ENCODE data around the gene GJA3. TPM values are rescaled to one million over a fixed set of nuclear protein-coding genes. Genes with fewer than 3 reads are reported as not detected.

GJA3 gene
- total RNA-seq, 4 donors from 2014 or later = not detected

GRCh38 chr13:20173116-20173746 is 12.4 kb upstream of the GJA3 start:
- DNase-seq (no peak), ATAC-seq (no peak)
- no peaks in the 10 kb centered on the region for H3K36me3 ChIP-seq
- intact Hi-C loops (cut with DNase I; ENCODE audit: low total_unique reads) = no loop called here
- H3K27ac ChIP-seq = no peak overlapping the region
- no peak overlapping the region for H3K4me3 ChIP-seq
- peaks cover 9 to 32% (median 26%) of the 10 kb centered on the region in 3 donors for H3K27me3 ChIP-seq
- TF ChIP-seq CTCF (IDR thresholded peaks at IDR 0.05 in 4 of 5, conservative IDR thresholded peaks at IDR 0.05 in 1 of 5) (no peak), POLR2A (IDR thresholded peaks at IDR 0.05) (no peak)
- H3K9me3 ChIP-seq = no peaks in the 10 kb centered on the region
- in situ Hi-C loops (cut with MboI; ENCODE audit: low sequenced_read_pairs in 4 of 4) = loop anchor here in 1 of 4 donors (25.0 kb wide), 1 partner anchor 186 kb away; no protein-coding TSS in a partner anchor
- H3K4me1 ChIP-seq = no peaks in the 10 kb centered on the region

DNA sequence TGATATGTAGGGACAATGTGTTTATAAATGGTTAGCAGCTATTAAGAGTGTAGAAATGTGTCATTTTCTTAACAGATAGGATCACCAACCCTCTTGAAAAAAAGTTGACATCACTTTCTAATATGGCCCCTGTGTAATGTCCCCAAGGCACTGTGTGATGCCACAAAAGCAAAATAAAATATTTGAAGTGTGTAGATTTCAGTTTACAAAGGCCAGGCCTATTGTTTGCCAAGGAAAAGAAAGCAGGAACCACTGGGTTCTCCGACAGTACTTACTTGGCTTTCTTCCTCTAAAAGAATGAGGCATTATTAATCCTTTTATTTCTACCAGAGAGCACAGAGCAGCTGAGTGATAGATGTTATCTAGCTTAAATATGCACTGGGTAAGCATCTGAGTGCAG is 10.5 kb upstream of the GJA3 start:
- no peak overlapping the region for H3K4me3 ChIP-seq
- H3K4me1 ChIP-seq = no peaks in the 10 kb centered on the region
- H3K27me3 ChIP-seq = peaks cover 0 to 13% (median 9%) of the 10 kb centered on the region in 3 donors
- H3K9me3 ChIP-seq = no peaks in the 10 kb centered on the region
- in situ Hi-C loops (cut with MboI; ENCODE audit: low sequenced_read_pairs in 4 of 4) (loop anchor here in 1 of 4 donors (25.0 kb wide), 1 partner anchor 184 kb away; no protein-coding TSS in a partner anchor), intact Hi-C loops (cut with DNase I; ENCODE audit: low total_unique reads) (no loop called here)
- no peak overlapping the region for H3K27ac ChIP-seq
- DNase-seq = no peak
- H3K36me3 ChIP-seq = no peaks in the 10 kb centered on the region
- ATAC-seq = no peak
- TF ChIP-seq POLR2A (IDR thresholded peaks at IDR 0.05) (no peak), CTCF (IDR thresholded peaks at IDR 0.05 in 4 of 5, conservative IDR thresholded peaks at IDR 0.05 in 1 of 5) (no peak)

GRCh38 chr13:20170921-20171320 is 10.1 kb upstream of the GJA3 start:
- TF ChIP-seq POLR2A (IDR thresholded peaks at IDR 0.05) (no peak), CTCF (IDR thresholded peaks at IDR 0.05 in 4 of 5, conservative IDR thresholded peaks at IDR 0.05 in 1 of 5) (no peak)
- ATAC-seq (no peak), DNase-seq (no peak)
- H3K4me3 ChIP-seq = no peak overlapping the region
- H3K27me3 ChIP-seq = peaks cover 0 to 9% (median 6%) of the 10 kb centered on the region in 3 donors
- H3K27ac ChIP-seq = no peak overlapping the region
- no peaks in the 10 kb centered on the region for H3K36me3 ChIP-seq
- in situ Hi-C loops (cut with MboI; ENCODE audit: low sequenced_read_pairs in 4 of 4) (loop anchor here in 1 of 4 donors (25.0 kb wide), 1 partner anchor 184 kb away; no protein-coding TSS in a partner anchor), intact Hi-C loops (cut with DNase I; ENCODE audit: low total_unique reads) (no loop called here)
- H3K9me3 ChIP-seq = no peaks in the 10 kb centered on the region
- H3K4me1 ChIP-seq = no peaks in the 10 kb centered on the region

GRCh38 chr13:20168396-20168795 is 7.5 kb upstream of the GJA3 start:
- TF ChIP-seq POLR2A (IDR thresholded peaks at IDR 0.05) = no peak
- TF ChIP-seq CTCF (IDR thresholded peaks at IDR 0.05 in 4 of 5, conservative IDR thresholded peaks at IDR 0.05 in 1 of 5) = no peak
- Histone ChIP-seq H3K27ac (no peak overlapping the region), H3K4me3 (no peak overlapping the region), H3K4me1 (no peaks in the 10 kb centered on the region), H3K27me3 (peaks cover 0 to 4% (median 3%) of the 10 kb centered on the region in 3 donors), H3K36me3 (no peaks in the 10 kb centered on the region), H3K9me3 (no peaks in the 10 kb centered on the region)
- intact Hi-C loops (cut with DNase I; ENCODE audit: low total_unique reads) = no loop called here
- in situ Hi-C loops (cut with MboI; ENCODE audit: low sequenced_read_pairs in 4 of 4) = loop anchor here in 1 of 4 donors (25.0 kb wide), 1 partner anchor 181 kb away; no protein-coding TSS in a partner anchor
- DNase-seq (no peak), ATAC-seq (no peak)
